Ammon's horn (tissue), 1 donor: ENCODE results near the gene LY6G6D.

Experiments used
- DNase-seq: peaks from one replicate; pipeline ENCODE4 v3.0.0-alpha.2; 2016; ENCODE audit warnings: low spot score

Gene LY6G6D

DNA sequence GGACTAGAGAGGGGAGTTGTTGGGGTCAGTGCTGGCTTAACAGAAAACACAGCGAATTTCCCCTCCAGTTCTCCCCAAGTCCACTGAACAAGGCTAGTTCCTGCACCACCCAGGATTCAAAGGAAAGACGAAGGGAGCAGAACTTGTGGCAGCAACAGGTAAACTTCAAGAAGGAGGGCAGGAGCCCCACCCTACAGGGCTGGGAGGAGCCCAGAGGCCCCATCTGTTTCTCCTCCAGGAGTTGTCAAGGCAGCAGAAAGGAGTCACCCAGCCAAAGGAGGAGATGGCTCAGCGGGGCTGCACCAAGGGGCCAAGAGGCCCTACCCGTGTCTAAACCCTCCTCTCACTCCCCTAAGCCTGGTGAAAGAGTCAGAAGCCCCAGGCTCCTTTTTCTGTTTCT, 49.0 kb downstream of the LY6G6D start:
- DNase-seq, result no peak

DNA sequence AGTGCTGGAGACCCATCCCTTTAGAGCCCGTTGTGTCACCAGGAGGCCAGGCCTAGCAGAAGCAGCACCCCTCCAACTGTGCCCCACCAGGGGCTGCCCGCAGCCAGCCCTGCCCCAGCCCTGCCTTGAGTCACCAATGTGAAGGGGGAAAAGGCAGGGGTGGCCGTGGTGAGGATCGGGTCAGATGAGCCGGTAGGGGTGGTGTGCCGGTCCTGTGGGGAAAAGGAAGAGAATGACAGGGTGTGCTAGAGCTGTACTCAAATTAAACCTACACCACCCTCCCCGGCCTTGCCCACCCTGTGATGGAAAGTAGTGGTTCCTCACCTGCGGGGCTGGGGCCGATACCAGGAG, 50.4 kb downstream of the LY6G6D start:
- DNase-seq, result no peak

DNA sequence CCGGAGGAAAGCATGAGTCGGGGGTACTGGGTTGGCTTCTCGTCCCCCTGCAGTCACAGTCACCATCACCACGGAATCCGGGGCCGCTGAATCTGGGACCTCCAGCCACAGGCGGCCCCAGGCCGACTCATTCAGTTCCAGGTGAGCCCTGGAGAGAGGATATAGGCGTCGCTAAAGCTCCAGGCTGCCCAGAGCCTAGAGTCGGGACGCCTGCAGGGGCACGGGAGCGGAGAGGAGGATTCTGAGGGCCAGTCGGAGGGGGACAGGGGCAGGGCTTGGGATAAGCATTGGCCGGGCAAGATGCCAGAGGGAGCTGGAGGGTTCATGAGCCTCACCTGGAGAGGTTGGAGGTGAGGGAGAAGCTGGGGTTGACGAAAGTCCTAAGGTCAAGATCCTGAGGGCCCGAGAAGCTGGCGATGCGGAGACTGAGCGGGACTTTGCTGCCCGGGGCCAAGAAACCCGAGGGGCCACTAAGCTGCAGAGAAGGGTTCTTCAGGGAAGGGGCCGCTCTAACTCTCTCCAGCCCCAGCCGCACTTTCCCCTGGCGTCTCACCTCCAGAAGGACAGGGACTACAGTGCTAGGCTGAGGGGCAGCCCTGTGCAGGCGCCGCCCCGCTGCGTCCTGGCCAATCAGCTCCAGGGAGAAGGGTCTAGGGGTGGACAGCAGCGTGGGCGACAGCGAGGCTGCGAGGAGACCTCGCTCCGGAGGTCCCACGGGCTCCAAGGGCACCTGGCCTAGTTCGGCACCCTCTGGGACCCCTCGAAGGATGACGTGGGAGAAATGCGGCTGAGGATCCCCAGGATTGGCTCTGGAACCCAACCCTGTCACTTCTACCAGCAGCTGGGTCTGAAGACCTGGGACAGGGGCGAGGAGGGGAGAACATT, 51.0 kb downstream of the LY6G6D start:
- DNase-seq, result no peak

DNA sequence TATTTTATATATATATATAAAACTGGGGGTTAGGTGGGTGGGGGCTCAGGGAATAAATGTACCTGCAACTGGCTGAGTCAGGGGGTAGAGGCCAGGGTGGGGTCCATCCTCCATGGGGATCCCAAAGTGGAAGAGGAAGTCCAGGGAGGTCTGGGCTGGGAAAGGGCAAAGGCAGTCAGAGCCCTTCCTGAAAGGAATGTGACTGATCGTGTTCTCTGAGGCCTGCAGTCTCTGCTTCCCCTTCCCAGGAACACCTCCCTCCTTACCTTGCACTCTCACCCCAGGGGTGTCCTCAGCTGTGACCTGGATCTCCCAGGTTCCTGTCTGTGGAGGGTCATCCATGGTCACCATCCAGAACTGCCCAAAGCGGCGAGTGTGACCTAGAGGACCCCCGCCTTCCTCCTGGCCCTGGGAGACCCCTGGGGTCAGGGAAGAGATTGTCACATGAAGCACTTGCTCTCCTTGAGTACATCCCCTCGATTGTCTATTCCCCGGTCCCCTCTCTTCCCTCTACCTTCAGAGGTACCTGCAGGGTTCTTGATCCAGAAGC, 52.0 kb downstream of the LY6G6D start:
- no peak for DNase-seq
